Mesothelial cell of epicardium (in vitro differentiated cells): ENCODE measurements around the gene AIF1L. TPM values are rescaled to one million over a fixed set of nuclear protein-coding genes. Genes with fewer than 3 reads are reported as not detected.
A peak's percentile ranks its signal among the peaks of the same experiment; 100 is the strongest.

Experiments
- DNase-seq, 2 experiments: peaks; one replicate each; pipeline ENCODE4 v3.0.0; 2021; ENCODE audit warnings: low spot score in 2 of 2; ENCODE audit not compliant: unreplicated experiment in 2 of 2
- H3K27ac Mint-ChIP-seq: 2 replicates; pipeline ENCODE4 v1.8.0; 2021; ENCODE audit warnings: mixed read lengths
- H3K27me3 Mint-ChIP-seq: 2 replicates; pipeline ENCODE4 v1.8.0; 2021; ENCODE audit warnings: low read depth, mixed read lengths
- H3K36me3 Mint-ChIP-seq: 2 replicates; pipeline ENCODE4 v1.8.0; 2021; ENCODE audit warnings: mixed read lengths
- H3K4me1 Mint-ChIP-seq: 2 replicates; pipeline ENCODE4 v1.8.0; 2021; ENCODE audit warnings: mixed read lengths
- H3K4me3 Mint-ChIP-seq: 2 replicates; pipeline ENCODE4 v1.8.0; 2021; ENCODE audit warnings: mild to moderate bottlenecking, moderate library complexity, mixed read lengths
- H3K9me3 Mint-ChIP-seq: 2 replicates; pipeline ENCODE4 v1.8.0; 2021; ENCODE audit warnings: mixed read lengths
- total RNA-seq: library from RNA; stranded (reverse); gene quantifications from 3 replicates; pipeline ENCODE4 v1.2.1, GENCODE V29; 2021
- TF ChIP-seq, protein P1 (sequence below): fragments of 200-600 bp; sonication (generic); IDR thresholded peaks from one replicate; pipeline ENCODE4 v1.5.0; 2021; ENCODE audit warnings: antibody characterized with exemption; ENCODE audit not compliant: unreplicated experiment

The AIF1L gene
- total RNA-seq, 1 donor from 2014 or later, result 23.1 TPM

GRCh38 chr9:131117762-131118145 is 21.4 kb downstream of the AIF1L start:
- Mint-ChIP-seq H3K27ac (no peak overlapping the region), H3K27me3 (no peaks in the 10 kb centered on the region), H3K9me3 (no peaks in the 10 kb centered on the region), H3K36me3 (no peaks in the 10 kb centered on the region), H3K4me3 (no peak overlapping the region), H3K4me1 (no peaks in the 10 kb centered on the region)
- DNase-seq, result no peak
- TF ChIP-seq, protein P1, sequence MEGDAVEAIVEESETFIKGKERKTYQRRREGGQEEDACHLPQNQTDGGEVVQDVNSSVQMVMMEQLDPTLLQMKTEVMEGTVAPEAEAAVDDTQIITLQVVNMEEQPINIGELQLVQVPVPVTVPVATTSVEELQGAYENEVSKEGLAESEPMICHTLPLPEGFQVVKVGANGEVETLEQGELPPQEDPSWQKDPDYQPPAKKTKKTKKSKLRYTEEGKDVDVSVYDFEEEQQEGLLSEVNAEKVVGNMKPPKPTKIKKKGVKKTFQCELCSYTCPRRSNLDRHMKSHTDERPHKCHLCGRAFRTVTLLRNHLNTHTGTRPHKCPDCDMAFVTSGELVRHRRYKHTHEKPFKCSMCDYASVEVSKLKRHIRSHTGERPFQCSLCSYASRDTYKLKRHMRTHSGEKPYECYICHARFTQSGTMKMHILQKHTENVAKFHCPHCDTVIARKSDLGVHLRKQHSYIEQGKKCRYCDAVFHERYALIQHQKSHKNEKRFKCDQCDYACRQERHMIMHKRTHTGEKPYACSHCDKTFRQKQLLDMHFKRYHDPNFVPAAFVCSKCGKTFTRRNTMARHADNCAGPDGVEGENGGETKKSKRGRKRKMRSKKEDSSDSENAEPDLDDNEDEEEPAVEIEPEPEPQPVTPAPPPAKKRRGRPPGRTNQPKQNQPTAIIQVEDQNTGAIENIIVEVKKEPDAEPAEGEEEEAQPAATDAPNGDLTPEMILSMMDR, result no peak

DNA sequence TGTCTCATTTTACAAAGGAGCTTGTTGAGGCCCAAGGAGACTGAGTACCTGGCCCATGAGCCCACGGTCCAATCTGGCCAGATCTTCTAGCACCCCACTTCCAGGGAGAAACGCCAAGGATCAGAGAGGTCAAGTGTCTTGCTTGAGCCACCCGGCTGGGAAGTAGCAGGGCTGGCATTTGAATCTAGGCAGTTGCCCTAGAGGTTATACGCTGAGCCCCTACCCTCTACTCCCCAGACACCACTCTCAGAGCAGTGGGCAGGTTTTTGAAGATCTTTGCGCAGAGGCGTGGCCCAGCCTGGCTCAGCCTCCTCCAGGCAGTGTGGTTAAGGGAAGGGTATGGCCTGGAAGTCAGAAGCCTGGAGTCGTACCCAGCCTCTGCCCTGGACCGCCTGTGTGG is 23.3 kb downstream of the AIF1L start:
- H3K27me3 Mint-ChIP-seq, result no peaks in the 10 kb centered on the region
- H3K27ac Mint-ChIP-seq, result no peak overlapping the region
- H3K4me1 Mint-ChIP-seq, result no peaks in the 10 kb centered on the region
- no peaks in the 10 kb centered on the region for H3K36me3 Mint-ChIP-seq
- no peak overlapping the region for H3K4me3 Mint-ChIP-seq
- H3K9me3 Mint-ChIP-seq, result no peaks in the 10 kb centered on the region
- TF ChIP-seq, protein P1, result no peak
- DNase-seq, result no peak

GRCh38 chr9:131120620-131121228 is 24.4 kb downstream of the AIF1L start:
- Mint-ChIP-seq H3K36me3 (no peaks in the 10 kb centered on the region), H3K4me1 (peaks cover 8% of the 10 kb centered on the region), H3K9me3 (no peaks in the 10 kb centered on the region), H3K27me3 (no peaks in the 10 kb centered on the region), H3K4me3 (no peak overlapping the region), H3K27ac (no peak overlapping the region)
- no peak for DNase-seq
- TF ChIP-seq, protein P1, result no peak

- Mint-ChIP-seq H3K9me3 (no peaks in the 10 kb centered on the region), H3K4me3 (no peak overlapping the region), H3K36me3 (no peaks in the 10 kb centered on the region), H3K27ac (no peak overlapping the region), H3K4me1 (peaks cover 14% of the 10 kb centered on the region), H3K27me3 (no peaks in the 10 kb centered on the region)
- TF ChIP-seq, protein P1, result no peak
- DNase-seq, result no peak
These were observed 25.0 kb downstream of the AIF1L start for GRCh38 chr9:131121346-131121745.

- Mint-ChIP-seq H3K4me3 (no peak overlapping the region), H3K27me3 (no peaks in the 10 kb centered on the region), H3K36me3 (no peaks in the 10 kb centered on the region), H3K9me3 (no peaks in the 10 kb centered on the region), H3K4me1 (peaks cover 14% of the 10 kb centered on the region), H3K27ac (no peak overlapping the region)
- TF ChIP-seq, protein P1, result no peak
- DNase-seq, result no peak
These were observed 25.8 kb downstream of the AIF1L start for GRCh38 chr9:131122158-131122557.

- TF ChIP-seq, protein P1, result no peak
- Mint-ChIP-seq H3K36me3 (peaks cover 10% of the 10 kb centered on the region), H3K27me3 (no peaks in the 10 kb centered on the region), H3K4me3 (peak overlapping the region; percentile 100), H3K9me3 (no peaks in the 10 kb centered on the region), H3K4me1 (peaks cover 14% of the 10 kb centered on the region), H3K27ac (peak overlapping the region; percentile 100)
- no peak for DNase-seq
These were observed 28.6 kb downstream of the AIF1L start for GRCh38 chr9:131125038-131125287.
